H1 (cell line): Measurements from ENCODE around the gene HDAC3. TPM values are rescaled to one million over a fixed set of nuclear protein-coding genes. Genes with fewer than 3 reads are reported as not detected.

Experiments
- CTCF ChIA-PET: fragments of 300-600 bp; sonication (Branson Sonifier 250); formaldehyde crosslinking; loops from one replicate; lab custom pipeline; 2021; ENCODE audit not compliant: partially characterized antibody; lab: Charles Lee
- POLR2A ChIA-PET: fragments of 300-600 bp; sonication (Branson Sonifier 250); formaldehyde crosslinking; loops from one replicate; lab custom pipeline; 2021; ENCODE audit warnings: inconsistent platforms; ENCODE audit not compliant: partially characterized antibody; lab: Charles Lee
- DNase-seq, 2 experiments: peaks; one replicate each; pipeline versions ENCODE4 v3.0.0 to v3.0.0-alpha.2; 2010 to 2022; ENCODE audit warnings: low spot score in 2 of 2, low read depth in 1 of 2, mixed read lengths in 1 of 2
- FAIRE-seq: peaks from 2 replicates; lab custom pipeline; 2011; peaks lifted over from hg19 to GRCh38; lab: Jason Lieb, UNC
- H2AFZ ChIP-seq: 2 replicates; pipeline ENCODE4 v1.8.1; 2012; ENCODE audit warnings: low read length, inconsistent platforms
- H2AK5ac ChIP-seq: 2 replicates; pipeline ENCODE4 v1.6.1; 2013; ENCODE audit warnings: low read depth, low read length
- H2BK120ac ChIP-seq: replicated peaks from 2 replicates; pipeline ENCODE3; 2013; ENCODE audit warnings: low read depth, low read length, inconsistent platforms
- H2BK12ac ChIP-seq: 2 replicates; pipeline ENCODE4 v1.6.1; 2013; ENCODE audit warnings: low read depth, low read length
- H2BK15ac ChIP-seq: 2 replicates; pipeline ENCODE4 v1.6.1; 2013; ENCODE audit warnings: low read length
- H2BK20ac ChIP-seq: 2 replicates; pipeline ENCODE4 v1.6.1; 2013; ENCODE audit warnings: low read length
- H2BK5ac ChIP-seq: 2 replicates; pipeline ENCODE4 v1.6.1; 2013; ENCODE audit warnings: low read depth, low read length
- H3K14ac ChIP-seq: 2 replicates; pipeline ENCODE4 v1.6.1; 2013; ENCODE audit warnings: inconsistent platforms; ENCODE audit not compliant: insufficient read length
- H3K18ac ChIP-seq: 2 replicates; pipeline ENCODE4 v1.6.1; 2013; ENCODE audit warnings: low read length; ENCODE audit errors: extremely low read depth
- H3K23ac ChIP-seq: 2 replicates; pipeline ENCODE4 v1.6.1; 2013; ENCODE audit warnings: inconsistent platforms; ENCODE audit not compliant: insufficient read length
- H3K23me2 ChIP-seq: 2 replicates; pipeline ENCODE4 v1.6.1; 2013; ENCODE audit warnings: low read depth, low read length
- H3K27ac ChIP-seq: 2 replicates; pipeline ENCODE4 v1.6.1; 2011; ENCODE audit warnings: low read depth, low read length, inconsistent platforms
- H3K27me3 ChIP-seq, 4 experiments: replicated peaks in 1 of 4; 1 replicate in 1 of 4; 2 replicates in 3 of 4; pipeline versions ENCODE4 v1.6.1 to v1.8.1; 2011 to 2013; ENCODE audit warnings: low read length in 3 of 4, mild to moderate bottlenecking in 3 of 4, inconsistent platforms in 2 of 4, mixed read lengths in 2 of 4, moderate library complexity in 1 of 4; ENCODE audit not compliant: control insufficient read depth in 3 of 4, insufficient read depth in 3 of 4; ENCODE audit errors: extremely low read depth in 1 of 4
- H3K36me3 ChIP-seq, 4 experiments: 2 replicates each; pipeline versions ENCODE4 v1.6.1 to v1.8.1; 2011 to 2013; ENCODE audit warnings: mild to moderate bottlenecking in 4 of 4, low read length in 3 of 4, moderate library complexity in 2 of 4, control low read depth in 1 of 4, inconsistent platforms in 1 of 4; ENCODE audit not compliant: insufficient read depth in 4 of 4, control insufficient read depth in 2 of 4
- H3K4ac ChIP-seq: replicated peaks from 2 replicates; pipeline ENCODE3; 2013; ENCODE audit warnings: low read length, low read depth, mixed read lengths, inconsistent platforms; ENCODE audit not compliant: insufficient read length
- H3K4me1 ChIP-seq, 4 experiments: replicated peaks in 1 of 4; 1 replicate in 1 of 4; 2 replicates in 3 of 4; pipeline versions ENCODE4 v1.6.1 to v1.8.1; 2011 to 2013; ENCODE audit warnings: low read length in 3 of 4, inconsistent platforms in 2 of 4, mixed read lengths in 1 of 4; ENCODE audit not compliant: insufficient read depth in 4 of 4, control insufficient read depth in 3 of 4
- H3K4me2 ChIP-seq, 2 experiments: 2 replicates each; pipeline versions ENCODE4 v1.6.1 to v1.8.1; 2011 to 2013; ENCODE audit warnings: low read depth in 2 of 2, low read length in 2 of 2, control low read depth in 1 of 2, inconsistent platforms in 1 of 2, mild to moderate bottlenecking in 1 of 2; ENCODE audit not compliant: insufficient read depth in 1 of 2
- H3K4me3 ChIP-seq, 4 experiments: fragments of 200-600, 300-600 bp in 1 of 4; sonication (generic), shearing (Covaris generic), sonication (Bioruptor Twin) in 1 of 4; 2 replicates each; pipeline versions ENCODE4 v1.5.1 to v1.8.1; 2011 to 2016; ENCODE audit warnings: low read length in 4 of 4, low read depth in 3 of 4, control low read depth in 2 of 4, inconsistent platforms in 2 of 4, mild to moderate bottlenecking in 2 of 4, mixed read lengths in 1 of 4, moderate library complexity in 1 of 4; ENCODE audit not compliant: insufficient read depth in 2 of 4; ENCODE audit errors: extremely low read depth in 1 of 4
- H3K56ac ChIP-seq: replicated peaks from 2 replicates; pipeline ENCODE3; 2013; ENCODE audit warnings: low read depth, mild to moderate bottlenecking, mixed read lengths, low read length, inconsistent platforms; ENCODE audit not compliant: insufficient read length
- H3K79me1 ChIP-seq: 2 replicates; pipeline ENCODE4 v1.6.1; 2013; ENCODE audit warnings: low read depth, low read length, control low read depth
- H3K79me2 ChIP-seq, 2 experiments: 2 replicates each; pipeline versions ENCODE4 v1.6.1 to v1.8.1; 2012 to 2013; ENCODE audit warnings: low read length in 2 of 2, mild to moderate bottlenecking in 2 of 2, inconsistent platforms in 1 of 2; ENCODE audit not compliant: insufficient read depth in 2 of 2, control insufficient read depth in 1 of 2
- H3K9ac ChIP-seq, 4 experiments: replicated peaks in 1 of 4; 1 replicate in 1 of 4; 2 replicates in 3 of 4; pipeline versions ENCODE4 v1.6.1 to v1.8.1; 2011 to 2013; ENCODE audit warnings: low read depth in 3 of 4, low read length in 3 of 4, control low read depth in 2 of 4, mild to moderate bottlenecking in 2 of 4, moderate library complexity in 2 of 4, inconsistent platforms in 1 of 4; ENCODE audit errors: extremely low read depth in 1 of 4
- H3K9me3 ChIP-seq, 2 experiments: 2 replicates each; pipeline versions ENCODE4 v1.6.1 to v1.8.1; 2012 to 2013; ENCODE audit warnings: mild to moderate bottlenecking in 2 of 2, moderate library complexity in 2 of 2, control low read depth in 1 of 2, inconsistent platforms in 1 of 2, low read depth in 1 of 2, low read length in 1 of 2, mixed read lengths in 1 of 2; ENCODE audit not compliant: insufficient read depth in 2 of 2
- H4K20me1 ChIP-seq, 2 experiments: replicated peaks in 1 of 2; 2 replicates each; pipeline versions ENCODE3 to v1.8.1; 2011 to 2013; ENCODE audit warnings: inconsistent platforms in 2 of 2, low read length in 2 of 2, mild to moderate bottlenecking in 1 of 2; ENCODE audit not compliant: insufficient read depth in 2 of 2, control insufficient read depth in 1 of 2
- H4K5ac ChIP-seq: 2 replicates; pipeline ENCODE4 v1.6.1; 2013; ENCODE audit warnings: low read length, low read depth, mixed read lengths, inconsistent platforms; ENCODE audit not compliant: insufficient read length
- H4K8ac ChIP-seq: 2 replicates; pipeline ENCODE4 v1.8.0; 2013; ENCODE audit warnings: mild to moderate bottlenecking, moderate library complexity, low read length, inconsistent platforms; ENCODE audit not compliant: insufficient read depth; ENCODE audit errors: extremely low read depth
- H4K91ac ChIP-seq: replicated peaks from 2 replicates; pipeline ENCODE3; 2013; ENCODE audit warnings: low read length, mixed read lengths, inconsistent platforms; ENCODE audit not compliant: insufficient read length
- BRCA1 ChIP-seq: IDR thresholded peaks from 2 replicates; pipeline ENCODE4 v1.6.1; 2012; ENCODE audit warnings: low read depth, low read length, improper control_type of control experiment
- CHD1 ChIP-seq: IDR thresholded peaks from 2 replicates; pipeline ENCODE4 v1.6.1; 2012; ENCODE audit warnings: low read depth, low read length, improper control_type of control experiment
- EGR1 ChIP-seq: IDR thresholded peaks from 2 replicates; pipeline ENCODE4 v1.6.1; 2011; ENCODE audit warnings: low read depth, low read length, borderline replicate concordance
- GABPA ChIP-seq: IDR thresholded peaks from 2 replicates; pipeline ENCODE4 v1.6.1; 2011; ENCODE audit warnings: mild to moderate bottlenecking, low read length, moderate library complexity, borderline replicate concordance; ENCODE audit not compliant: insufficient read depth
- HDAC6 ChIP-seq: IDR thresholded peaks from one replicate; pipeline ENCODE4 v1.7.1; 2012; ENCODE audit warnings: low read depth, mild to moderate bottlenecking, inconsistent platforms, low read length, moderate library complexity
- JUN ChIP-seq: IDR thresholded peaks from 2 replicates; pipeline ENCODE4 v1.6.1; 2011; ENCODE audit warnings: low read depth, mild to moderate bottlenecking, improper control_type of control experiment, low read length
- WGBS, 2 experiments: shearing (Covaris generic) in 1 of 2; methylation state at CpG; one replicate each; pipeline versions ENCODE4 v1.1.6 to v1.1.7; 2013 to 2015; ENCODE audit warnings: low lambda C conversion rate in 2 of 2, mixed read lengths in 2 of 2, inconsistent platforms in 1 of 2, low coverage in 1 of 2, missing lambda C conversion rate in 1 of 2; ENCODE audit not compliant: insufficient replicate concordance in 2 of 2, insufficient coverage in 1 of 2, insufficient read length in 1 of 2; ENCODE audit errors: extremely low coverage in 1 of 2, missing lambda C conversion rate in 1 of 2; 5-methylcytosine and 5-hydroxymethylcytosine counted together
- polyA plus RNA-seq, 7 experiments: library from polyadenylated mRNA; depleted of rRNA in 3 of 7; stranded (reverse) in 5 of 7; unstranded in 2 of 7; fragments of >200 nt in 5 of 7; fragments of 200-250 nt in 2 of 7; gene quantifications; 1 replicate in 5 of 7; 2 replicates in 1 of 7; 4 replicates in 1 of 7; pipeline versions ENCODE4 v1.2.1 to v1.2.3, GENCODE V29; 2011 to 2013; ENCODE audit warnings: missing spikeins in 2 of 7, mixed read lengths in 2 of 7
- total RNA-seq: library from RNA; stranded (reverse); fragmentation: NEBNext Ultra II Directional; extraction: Animal tissue kit (Norgen Biotek cat#: 25700); gene quantifications from 2 replicates; pipeline ENCODE4 v1.2.1, GENCODE V29; 2021

HDAC3 gene
- total and polyA plus RNA-seq, 2 of the 8 experiments (the other 6 are each of a cell fraction or from before 2014, with no cell fraction given), result 99.0 to 120 TPM

- Histone ChIP-seq H3K36me3 (peaks cover 0 to 22% (median 2%) of the 10 kb centered on the region in 4 experiments; a peak in 3 of 8 replicates), H3K4me2 (no peak overlapping the region), H3K4ac (no peak overlapping the region), H4K20me1 (peaks cover 3 to 15% of the 10 kb centered on the region in 2 experiments), H2BK5ac (no peak overlapping the region), H4K91ac (no peak overlapping the region), H4K8ac (no peak overlapping the region), H2AFZ (no peak overlapping the region), H3K23ac (no peak overlapping the region), H3K27ac (no peak overlapping the region), H4K5ac (no peak overlapping the region), H3K9ac (no peak overlapping the region), H3K27me3 (peaks cover 0 to 4% (median 0%) of the 10 kb centered on the region in 4 experiments; a peak in 1 of 7 replicates), H3K9me3 (no peaks in the 10 kb centered on the region), H3K4me3 (no peak overlapping the region), H3K23me2 (peaks cover 14% of the 10 kb centered on the region), H2BK12ac (no peak overlapping the region), H3K18ac (no peak overlapping the region), H3K79me2 (peaks cover 10 to 20% of the 10 kb centered on the region in 2 experiments), H3K79me1 (peaks cover 12% of the 10 kb centered on the region), H3K14ac (no peak overlapping the region), H2BK20ac (no peak overlapping the region), H2BK120ac (no peak overlapping the region), H2BK15ac (no peak overlapping the region), H2AK5ac (no peak overlapping the region), H3K4me1 (peaks cover 0 to 5% (median 3%) of the 10 kb centered on the region in 4 experiments; a peak in 5 of 7 replicates), H3K56ac (no peak overlapping the region)
- FAIRE-seq (no peak), DNase-seq (no peak)
- TF ChIP-seq JUN, result no peak
- TF ChIP-seq HDAC6, result no peak
- TF ChIP-seq EGR1, result no peak
- TF ChIP-seq GABPA, result no peak
- TF ChIP-seq CHD1, result no peak
- no peak for TF ChIP-seq BRCA1
- ChIA-PET CTCF (interaction anchor here (0.7 to 2.3 kb wide), 4 partner anchors 9 to 818 kb away, joined by 3 to 21 read pairs (median 4); partner anchors contain the start of gene PCDHA5), POLR2A (interaction anchor here (1.0 to 6.8 kb wide), 8 partner anchors 9 to 60 kb away, joined by 3 to 96 read pairs (median 5); partner anchors contain the start of genes DIAPH1 and FCHSD1)
- 89% methylated on average over 12 of the region's 12 CpGs; no CpG with 5 or more reads in 1 of the 2 experiments for WGBS, 2 experiments
Measured at GRCh38 chr5:141639357-141640050, 2.9 kb upstream of the HDAC3 start.
